HG03139 (cell line): ENCODE results near the gene MLYCD.

Source experiments
- ATAC-seq: cut with Tn5 transposase; IDR thresholded peaks from one replicate; pipeline ENCODE4 v1.9.1; 2021; ENCODE audit not compliant: unreplicated experiment

Gene MLYCD

DNA sequence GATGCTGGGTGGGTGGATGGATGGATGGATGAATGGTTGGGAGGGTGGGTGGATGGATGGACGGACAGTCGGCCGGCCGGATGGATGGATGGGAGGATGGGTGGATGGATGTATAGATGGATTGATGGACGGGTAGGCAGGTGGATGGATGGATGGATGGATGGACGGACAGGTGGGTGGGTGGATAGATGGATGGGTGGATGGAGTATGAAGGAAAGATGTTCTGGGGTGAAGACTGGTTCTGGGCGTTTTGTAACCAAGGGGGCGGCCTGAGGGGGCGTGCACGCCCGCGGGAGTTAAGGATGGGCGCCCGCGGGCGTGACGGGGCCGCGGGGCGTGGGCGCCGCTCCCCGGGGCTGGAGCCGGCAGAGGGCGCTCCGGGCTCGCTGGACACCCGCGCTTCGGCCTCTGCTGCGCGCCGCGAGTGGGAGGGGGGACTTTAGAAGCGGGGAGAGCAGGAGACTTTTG is 69.0 kb downstream of the MLYCD start, which contains the start of gene NECAB2:
Gene NECAB2 (plus strand): TSS at position 407 of the 468 bp plus-strand sequence. CDS start 405 bp downstream, outside the sequence.
- ATAC-seq: no peak

DNA sequence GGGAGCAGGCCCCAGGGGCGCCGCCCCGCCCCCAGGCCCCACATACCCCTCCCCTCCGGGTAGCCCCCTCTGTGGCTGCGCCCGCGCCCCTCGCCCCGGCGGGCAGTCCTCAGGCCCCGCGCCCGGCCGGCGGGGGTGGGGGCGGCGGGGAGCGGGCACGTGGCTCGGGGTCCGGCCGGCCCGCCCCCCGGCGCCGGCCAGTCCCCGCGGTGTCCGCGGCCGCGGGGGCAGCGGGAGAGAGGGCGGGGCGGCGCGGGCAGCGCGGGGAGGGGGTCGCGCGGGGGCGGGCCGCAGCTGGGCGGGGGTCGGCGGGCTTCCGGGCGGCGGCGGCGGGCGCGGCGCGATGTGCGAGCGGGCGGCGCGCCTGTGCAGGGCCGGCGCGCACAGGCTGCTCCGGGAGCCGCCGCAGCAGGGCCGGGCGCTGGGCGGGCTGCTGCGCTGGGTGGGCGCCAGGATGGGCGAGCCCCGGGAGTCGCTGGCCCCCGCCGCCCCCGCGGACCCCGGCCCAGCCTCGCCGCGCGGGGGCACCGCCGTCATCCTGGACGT is 69.5 kb downstream of the MLYCD start:
- no peak for ATAC-seq

DNA sequence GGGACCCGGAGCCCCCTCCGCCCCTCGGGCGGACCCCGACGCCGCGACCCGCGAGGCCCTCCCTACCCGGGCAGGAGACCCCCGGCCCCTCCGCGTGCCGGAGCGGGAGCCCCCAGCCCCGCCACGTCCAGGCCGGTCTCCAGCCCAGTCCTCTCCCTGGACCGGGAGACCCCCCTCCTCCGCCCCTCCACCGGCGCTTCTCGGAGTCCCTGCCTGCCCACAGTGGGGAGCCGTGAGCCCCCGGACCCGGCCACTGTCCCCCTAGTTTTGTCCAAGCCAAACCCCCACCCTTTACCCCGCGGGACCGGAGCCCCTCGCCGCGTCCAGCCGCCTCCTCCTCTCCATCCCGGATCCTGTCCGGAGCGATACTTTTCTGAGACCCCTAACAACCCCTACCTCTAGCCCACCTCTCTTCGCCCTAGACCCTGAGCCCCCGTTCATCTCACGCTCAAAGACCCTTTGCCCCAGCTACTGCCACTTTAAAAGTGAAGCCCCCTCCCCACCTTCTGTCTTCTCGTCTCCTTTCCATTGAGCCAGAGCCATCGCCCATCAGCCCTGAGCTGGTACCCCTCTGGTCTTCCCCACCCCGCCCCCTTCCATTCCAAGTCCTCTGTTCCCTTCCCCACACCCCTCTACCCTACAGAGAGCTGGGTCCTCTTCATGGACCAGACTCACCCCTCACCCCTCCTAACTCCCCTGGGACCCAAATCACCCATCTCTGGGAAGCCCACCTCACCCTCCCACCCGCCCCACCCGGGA is 70.2 kb downstream of the MLYCD start:
- no peak for ATAC-seq

DNA sequence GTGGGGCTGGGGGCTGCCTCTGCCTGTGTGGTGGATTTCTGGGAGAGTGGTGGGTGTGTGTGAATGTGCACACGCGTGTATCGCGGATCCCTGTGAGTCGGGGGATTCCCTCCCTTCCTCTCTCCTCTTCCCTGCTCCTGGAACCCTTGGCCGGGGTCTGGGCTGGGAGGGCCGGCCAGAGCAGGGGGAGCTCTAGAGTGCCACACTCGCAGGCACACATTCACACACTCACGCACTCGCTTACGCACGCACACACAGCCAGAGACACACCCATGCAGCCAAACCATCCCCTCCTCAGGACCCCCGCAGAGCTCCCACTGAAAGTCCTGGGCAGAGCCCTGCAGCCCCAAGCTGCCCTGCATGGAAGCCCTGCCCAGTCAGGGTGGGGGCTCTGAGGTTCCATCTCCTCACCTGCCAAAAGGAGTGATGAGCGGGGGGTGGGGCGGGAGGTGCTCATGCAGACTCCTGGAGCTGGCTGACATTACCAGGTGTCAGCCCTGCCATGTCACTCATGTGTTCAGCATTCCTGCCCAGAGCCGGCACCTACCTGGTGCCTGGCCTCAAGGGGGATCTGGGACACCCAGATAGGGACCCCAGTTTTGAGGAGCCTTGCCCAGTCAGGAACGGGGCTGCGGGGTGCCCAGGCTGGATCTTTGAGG is 71.0 kb downstream of the MLYCD start:
- no peak for ATAC-seq

DNA sequence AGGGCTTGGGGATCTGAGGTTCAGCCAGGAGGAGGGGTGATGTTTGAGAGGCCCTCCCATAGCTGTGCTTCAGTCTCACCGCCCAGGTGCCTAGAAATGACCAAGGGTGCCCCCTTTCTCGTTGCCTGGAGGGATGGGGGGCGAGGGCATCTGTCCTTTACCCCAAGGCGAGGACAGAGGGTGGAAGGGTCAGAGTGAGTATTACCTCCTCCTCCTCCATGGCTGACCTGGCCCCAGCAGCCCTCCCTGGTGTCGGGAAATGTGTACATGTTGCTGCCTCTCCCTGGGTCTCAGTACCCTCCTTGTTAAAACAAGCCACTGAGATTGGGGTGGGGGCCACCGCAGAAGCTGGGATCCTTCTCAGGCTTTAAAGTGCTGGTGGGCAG is 71.5 kb downstream of the MLYCD start:
- no peak for ATAC-seq

DNA sequence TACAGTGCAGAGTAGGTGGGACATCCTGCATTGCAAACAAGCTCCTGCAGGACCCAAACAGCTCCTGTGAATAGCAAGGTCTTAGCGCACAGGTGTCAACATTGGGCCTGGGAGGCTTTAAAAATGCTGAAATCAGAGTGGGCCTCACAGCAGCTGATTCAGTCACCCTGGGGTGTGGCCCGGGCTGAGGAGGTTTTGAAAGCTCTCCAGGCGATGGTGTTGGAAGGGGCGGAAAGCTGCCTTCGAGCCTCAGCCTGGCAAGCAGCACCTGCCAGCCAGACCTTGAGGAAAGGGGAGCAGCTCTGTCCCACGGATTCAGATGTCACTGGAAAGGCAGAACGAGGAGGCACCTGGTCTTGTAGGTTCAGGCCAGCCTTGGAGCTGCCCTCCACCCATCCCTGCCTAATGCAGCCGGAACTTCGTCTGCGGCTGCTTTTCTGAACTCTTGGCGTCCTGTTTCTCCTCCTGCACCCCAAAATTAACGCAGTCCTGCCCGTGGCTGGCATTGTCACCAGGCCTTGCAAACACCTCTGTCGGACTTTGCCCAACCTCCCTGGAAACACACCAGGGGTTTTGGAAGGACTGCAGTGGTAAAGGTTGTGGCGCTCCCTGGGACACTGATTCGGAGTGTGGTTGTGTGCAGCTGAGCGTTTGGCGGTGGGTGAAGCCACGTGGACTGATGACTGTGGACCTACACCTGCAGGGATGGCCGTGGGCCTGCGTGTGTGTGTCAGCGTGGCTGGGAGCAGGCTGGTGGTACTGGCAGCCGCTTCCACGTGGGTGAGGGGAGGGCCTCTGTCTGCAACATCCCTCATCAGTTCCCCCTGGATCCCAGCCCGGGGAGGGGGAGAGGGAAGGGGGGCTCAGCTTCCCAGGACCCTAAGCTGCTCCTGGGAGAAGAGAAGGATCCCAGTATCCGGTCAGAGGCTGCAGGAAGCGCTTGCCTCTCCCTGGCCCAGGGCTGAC is 72.5 kb downstream of the MLYCD start:
- ATAC-seq: no peak

DNA sequence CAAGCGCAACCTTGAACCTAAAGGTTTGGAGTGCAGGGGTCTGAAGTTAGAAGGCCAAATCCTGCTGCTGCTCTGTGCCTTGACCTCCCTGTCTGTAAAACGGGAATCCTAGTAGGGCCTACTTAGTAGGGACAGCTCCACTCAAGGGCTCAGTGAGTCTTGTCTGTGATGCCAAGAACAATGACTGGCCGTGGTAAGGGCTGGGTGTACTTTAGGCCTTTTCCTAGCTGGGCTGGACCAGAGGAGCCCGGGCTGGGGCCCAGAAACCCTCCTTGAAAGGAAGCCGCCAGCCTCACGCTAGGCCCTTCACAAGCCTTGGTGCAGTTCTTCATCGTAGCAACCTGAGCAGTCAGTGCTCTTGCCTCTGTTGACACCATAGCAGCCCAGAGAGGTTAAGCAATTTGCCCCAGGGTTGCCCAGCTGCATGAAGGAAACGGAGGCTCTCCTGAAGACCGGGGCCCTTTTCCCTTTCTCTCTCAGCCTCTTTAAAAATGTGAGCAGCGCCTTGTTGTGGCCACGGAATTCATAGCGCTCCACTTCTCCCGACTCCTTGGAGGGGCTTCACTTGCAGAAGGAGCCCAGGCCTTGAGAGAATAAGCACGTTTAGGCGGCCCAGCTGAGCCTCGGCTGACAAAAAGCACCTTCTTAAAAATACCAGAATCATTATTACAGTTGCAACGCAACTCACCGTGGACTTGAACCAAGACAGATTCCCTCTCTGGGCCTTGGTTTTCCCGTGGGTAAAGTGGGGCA is 73.5 kb downstream of the MLYCD start:
- ATAC-seq: no peak

DNA sequence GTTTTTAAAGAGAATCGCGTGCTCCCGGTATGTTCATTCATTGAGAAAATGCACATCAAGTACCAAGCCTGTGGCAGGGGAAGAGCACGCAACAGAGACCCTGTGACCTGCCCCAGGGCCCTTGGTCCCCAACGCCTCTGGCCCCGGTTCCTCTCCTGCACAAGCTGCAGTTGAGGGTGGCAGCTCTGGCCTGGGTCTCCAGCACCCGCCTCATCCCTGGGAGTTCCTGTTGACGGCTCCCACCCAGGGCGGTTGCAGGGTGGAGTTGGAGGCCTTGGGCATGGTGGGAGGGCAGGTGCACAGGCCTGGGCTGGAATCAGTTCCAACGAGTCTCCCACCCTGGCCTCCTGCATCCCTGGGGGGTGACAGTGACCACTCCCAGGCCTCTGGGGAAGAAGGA is 74.2 kb downstream of the MLYCD start:
- no peak for ATAC-seq

DNA sequence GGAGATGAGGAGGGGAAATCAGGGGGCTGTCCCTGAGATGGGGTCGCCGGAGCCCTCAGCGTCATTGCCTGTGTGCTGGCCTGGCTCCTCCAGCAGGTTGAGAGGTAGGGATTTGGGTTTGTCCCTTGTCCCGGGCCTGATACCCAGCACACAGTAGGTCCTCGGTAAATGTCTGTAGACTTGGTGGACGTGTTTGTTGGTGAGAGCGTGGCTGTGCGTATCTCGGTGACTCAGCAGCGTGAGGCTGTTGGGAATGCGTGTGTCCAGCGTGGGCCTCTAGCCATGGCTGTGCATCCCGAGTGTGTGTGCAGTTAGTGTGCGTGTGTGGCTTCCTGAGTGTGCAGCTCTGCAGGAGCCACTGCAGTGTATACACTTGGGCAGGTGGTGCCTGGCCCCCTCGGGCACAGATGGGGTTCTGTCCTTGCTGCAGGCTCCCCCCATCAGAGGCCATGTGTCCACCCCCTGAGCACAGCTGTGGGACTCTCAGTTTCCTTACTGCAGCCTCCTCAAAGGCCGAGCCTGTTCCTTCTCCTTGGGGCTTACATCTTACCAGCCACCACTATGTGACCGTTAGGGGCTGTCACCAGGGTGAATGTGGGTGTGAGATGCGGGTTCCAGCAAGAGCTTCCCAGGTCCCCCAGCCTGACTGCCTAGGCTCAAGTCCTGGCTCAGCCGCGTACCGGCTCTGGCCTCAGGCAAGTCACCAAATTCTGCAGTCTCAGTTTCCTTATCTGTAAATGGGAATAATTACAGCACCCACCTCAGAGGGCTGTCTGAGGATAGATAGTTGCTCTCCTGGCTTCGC is 74.9 kb downstream of the MLYCD start:
- no peak for ATAC-seq

DNA sequence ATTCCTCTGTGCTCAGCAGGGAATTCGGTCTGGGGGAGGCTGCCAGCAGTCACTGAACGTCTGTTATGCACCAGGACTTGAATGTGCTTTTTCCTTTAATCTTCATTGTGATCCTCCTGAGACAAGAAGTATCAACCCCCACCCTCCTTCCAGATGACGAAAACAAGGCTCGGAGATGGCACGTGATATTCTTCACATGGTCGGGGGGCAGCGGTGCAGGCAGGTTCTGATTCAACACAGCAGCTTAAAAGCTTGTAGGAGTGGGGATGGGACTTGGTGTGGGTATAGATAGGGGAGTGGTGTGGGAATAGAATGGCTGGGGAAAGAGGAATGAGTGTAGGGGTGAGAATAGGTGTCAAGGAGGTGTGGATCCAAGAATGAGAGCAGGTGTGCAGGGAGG is 75.6 kb downstream of the MLYCD start:
- no peak for ATAC-seq

DNA sequence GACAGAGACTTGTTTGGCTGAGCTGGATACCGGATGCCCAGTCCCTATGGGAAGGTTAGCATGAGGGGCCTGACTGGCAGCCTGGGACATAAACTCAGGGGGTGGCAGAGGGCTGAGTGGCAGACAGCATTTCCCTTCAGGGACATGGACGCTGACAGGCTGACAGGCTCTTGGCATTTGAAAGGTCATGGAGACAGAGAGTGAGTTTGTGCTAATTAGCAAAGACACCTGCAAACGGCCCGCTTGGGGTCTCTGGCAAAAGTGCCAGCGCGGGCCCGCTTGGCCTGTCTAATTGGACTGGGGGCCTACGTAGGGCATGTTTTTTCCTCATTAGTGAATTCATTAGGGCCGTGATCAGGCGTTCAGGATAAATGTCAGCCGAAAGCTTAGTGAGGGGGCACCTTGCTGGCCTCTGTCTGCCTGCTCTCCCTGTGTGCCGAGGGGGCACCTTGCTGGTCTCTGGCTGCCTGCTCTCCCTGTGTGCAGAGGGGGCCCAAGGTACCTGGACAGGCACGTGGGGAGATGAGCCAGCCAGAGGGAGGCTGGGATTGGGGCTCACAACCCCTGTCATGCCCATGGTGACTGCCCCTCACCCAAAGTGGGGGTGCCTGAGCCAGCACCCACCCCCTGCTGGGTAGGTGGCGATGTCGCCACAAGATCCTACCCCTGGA is 76.8 kb downstream of the MLYCD start:
- no peak for ATAC-seq
